ENCODE results near the gene ATP9B.

- TF ChIP-seq CTCF (conservative IDR thresholded peaks at IDR 0.05; ENCODE audit: low read depth, low read length) (no peak), EZH2 (IDR thresholded peaks at IDR 0.05; ENCODE audit: borderline replicate concordance, low read depth, low read length, poor library complexity, severe bottlenecking) (no peak)
Measured at GRCh38 chr18:79252904-79253633, 183.9 kb downstream of the ATP9B start.

Measured in A673 (cell line).